ENCODE data around the gene EDA2R.

- TF ChIP-seq SIN3A (IDR thresholded peaks at IDR 0.05; ENCODE audit: borderline replicate concordance, insufficient read depth, low read length), result no peak
- TF ChIP-seq, protein P1, sequence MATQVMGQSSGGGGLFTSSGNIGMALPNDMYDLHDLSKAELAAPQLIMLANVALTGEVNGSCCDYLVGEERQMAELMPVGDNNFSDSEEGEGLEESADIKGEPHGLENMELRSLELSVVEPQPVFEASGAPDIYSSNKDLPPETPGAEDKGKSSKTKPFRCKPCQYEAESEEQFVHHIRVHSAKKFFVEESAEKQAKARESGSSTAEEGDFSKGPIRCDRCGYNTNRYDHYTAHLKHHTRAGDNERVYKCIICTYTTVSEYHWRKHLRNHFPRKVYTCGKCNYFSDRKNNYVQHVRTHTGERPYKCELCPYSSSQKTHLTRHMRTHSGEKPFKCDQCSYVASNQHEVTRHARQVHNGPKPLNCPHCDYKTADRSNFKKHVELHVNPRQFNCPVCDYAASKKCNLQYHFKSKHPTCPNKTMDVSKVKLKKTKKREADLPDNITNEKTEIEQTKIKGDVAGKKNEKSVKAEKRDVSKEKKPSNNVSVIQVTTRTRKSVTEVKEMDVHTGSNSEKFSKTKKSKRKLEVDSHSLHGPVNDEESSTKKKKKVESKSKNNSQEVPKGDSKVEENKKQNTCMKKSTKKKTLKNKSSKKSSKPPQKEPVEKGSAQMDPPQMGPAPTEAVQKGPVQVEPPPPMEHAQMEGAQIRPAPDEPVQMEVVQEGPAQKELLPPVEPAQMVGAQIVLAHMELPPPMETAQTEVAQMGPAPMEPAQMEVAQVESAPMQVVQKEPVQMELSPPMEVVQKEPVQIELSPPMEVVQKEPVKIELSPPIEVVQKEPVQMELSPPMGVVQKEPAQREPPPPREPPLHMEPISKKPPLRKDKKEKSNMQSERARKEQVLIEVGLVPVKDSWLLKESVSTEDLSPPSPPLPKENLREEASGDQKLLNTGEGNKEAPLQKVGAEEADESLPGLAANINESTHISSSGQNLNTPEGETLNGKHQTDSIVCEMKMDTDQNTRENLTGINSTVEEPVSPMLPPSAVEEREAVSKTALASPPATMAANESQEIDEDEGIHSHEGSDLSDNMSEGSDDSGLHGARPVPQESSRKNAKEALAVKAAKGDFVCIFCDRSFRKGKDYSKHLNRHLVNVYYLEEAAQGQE (IDR thresholded peaks at IDR 0.05; ENCODE audit: insufficient read depth in 1 of 2, low read depth in 2 of 2, low read length in 2 of 2), result no peak
- TF ChIP-seq TAF1 (IDR thresholded peaks at IDR 0.05; ENCODE audit: borderline replicate concordance, insufficient read depth, low read length), result no peak
- TF ChIP-seq POLR2AphosphoS5 (IDR thresholded peaks at IDR 0.05; ENCODE audit: low read depth, low read length), result no peak
These were observed 37.5 kb upstream of the EDA2R start for GRCh38 chrX:66676413-66676812.
